Cortex of kidney (tissue), 1 donor: ENCODE data around the gene CERS1.

Experiments
- DNase-seq: peaks from one replicate; lab custom pipeline; 2025; lab: John Stamatoyannopoulos, UW

The CERS1 gene

DNA sequence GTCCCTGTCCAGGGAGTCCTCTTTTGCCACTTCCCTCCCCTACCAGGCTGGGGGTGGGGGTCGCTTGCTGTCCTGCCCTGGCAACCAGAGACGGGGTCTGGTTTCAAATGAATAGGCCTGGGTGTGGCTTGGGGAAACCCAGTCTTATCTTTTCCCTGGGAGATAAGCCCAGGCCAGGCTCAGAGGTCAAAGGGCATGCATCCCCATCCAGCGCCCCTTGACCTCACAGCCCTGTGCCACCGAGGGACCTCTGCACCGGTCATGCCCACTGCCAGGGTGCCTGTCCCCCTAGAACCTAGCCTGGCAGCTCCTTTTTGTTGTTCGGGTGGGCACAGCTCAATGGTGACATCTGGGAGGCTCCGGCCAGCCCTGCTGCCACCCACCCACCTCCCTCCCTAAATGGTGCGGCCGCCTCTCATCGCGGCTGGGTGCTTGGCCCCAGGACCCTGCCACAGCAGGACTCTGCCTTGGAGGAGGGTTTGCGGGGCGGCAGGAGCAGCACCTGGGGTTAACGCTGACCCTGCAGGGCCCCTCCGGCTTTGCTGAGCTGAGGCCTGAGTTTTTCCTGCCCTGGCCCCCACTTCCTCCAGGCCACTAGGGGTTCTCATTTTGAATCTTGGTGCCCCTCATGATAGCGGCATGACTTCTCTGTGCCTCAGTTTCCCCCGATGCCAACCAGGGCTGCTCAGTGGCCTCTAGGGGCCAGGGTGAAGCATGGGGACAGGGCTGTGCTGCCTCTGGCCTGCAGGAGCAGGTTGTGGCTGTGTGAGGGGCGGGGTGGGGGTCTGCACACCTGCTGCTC is 2.9 kb upstream of the CERS1 start:
- DNase-seq: no peak

DNA sequence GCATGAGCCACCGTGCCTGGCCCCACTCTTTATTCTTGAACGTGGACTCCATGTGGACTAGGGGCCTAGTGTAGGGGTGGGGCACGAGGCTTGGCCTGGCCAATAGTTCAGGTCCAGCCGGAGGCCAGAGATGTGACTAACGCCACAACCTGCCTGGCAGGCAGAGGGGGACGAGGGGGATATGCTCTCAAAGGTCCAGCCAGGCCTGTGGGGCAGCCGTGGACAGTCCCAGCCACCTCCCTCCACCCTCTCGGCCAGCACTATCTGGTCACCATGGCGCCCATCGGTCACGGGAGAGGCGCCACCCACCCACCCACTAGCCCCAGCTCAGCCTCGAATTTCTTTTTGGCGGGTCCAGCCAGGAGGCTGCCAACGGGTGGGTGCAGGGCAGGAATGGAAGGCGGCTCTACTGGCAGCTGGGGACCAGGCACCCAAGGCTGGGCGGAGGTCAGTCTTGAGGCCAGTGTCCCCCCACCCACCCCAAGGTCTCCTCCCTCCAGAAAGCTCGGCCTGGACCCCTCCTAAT is 2.2 kb upstream of the CERS1 start:
- DNase-seq: no peak

DNA sequence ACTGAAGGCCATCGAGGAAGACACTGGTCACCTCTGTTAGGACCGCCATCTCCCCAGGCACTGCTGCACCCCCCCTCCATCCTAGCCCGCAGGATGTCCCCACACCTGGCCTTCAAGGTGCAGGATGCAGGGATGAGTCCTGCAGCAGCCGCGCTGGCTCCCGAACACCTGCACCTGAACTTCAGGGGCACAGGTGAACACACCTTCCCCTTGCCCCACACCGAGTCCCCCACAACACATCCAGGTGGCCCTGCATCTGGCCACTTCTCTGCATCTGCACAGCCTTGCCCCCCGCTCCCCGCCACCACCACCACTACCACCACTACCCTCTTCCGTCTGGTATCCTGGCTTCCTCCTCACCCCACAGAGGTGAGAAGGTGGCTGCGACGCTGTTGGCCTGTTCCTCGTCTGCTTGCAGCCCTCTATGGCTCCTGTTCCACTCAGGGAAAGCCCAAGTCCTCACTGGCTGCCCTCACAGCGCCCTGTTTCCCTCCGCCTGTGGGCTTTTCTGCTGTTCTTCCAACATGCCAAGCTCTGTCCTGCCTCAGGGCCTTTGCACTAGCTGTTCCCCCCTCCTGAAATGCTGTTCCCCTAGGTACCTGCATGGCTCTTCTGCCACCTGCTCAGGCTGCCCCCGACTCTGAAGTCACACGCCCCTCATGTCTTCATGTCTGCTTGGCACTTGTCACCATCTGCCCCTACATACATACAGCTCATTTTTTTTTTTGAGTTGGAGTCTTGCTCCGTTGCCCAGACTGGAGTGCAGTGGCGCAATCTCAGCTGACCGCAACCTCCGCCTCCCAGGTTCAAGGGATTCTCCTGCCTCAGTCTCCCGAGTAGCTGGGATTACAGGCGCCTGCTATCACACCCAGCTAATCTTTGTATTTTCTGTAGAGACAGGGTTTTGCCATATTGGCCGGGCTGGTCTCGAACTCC is 1.4 kb upstream of the CERS1 start:
- DNase-seq: no peak

DNA sequence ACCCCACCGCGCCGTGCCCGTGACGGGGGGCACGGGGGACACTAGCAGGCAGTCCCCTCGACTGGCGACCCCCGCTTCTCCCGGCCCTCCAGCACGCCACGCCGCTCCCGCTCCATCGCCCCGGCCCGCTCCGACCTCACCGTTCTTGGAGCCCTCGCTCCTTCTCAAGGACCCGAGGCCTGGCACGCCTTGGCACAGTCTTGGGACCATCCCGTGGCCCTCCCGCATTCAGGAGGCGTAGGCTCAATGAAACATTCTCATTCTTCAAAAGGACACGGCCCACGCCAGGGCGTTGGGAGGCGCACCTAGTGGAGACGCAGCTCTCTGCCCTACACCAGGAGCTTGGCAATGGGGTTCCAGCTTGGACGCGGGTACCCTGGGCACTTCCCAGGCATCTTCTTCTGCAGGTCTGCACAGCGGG is 473 bp upstream of the CERS1 start:
- no peak for DNase-seq

DNA sequence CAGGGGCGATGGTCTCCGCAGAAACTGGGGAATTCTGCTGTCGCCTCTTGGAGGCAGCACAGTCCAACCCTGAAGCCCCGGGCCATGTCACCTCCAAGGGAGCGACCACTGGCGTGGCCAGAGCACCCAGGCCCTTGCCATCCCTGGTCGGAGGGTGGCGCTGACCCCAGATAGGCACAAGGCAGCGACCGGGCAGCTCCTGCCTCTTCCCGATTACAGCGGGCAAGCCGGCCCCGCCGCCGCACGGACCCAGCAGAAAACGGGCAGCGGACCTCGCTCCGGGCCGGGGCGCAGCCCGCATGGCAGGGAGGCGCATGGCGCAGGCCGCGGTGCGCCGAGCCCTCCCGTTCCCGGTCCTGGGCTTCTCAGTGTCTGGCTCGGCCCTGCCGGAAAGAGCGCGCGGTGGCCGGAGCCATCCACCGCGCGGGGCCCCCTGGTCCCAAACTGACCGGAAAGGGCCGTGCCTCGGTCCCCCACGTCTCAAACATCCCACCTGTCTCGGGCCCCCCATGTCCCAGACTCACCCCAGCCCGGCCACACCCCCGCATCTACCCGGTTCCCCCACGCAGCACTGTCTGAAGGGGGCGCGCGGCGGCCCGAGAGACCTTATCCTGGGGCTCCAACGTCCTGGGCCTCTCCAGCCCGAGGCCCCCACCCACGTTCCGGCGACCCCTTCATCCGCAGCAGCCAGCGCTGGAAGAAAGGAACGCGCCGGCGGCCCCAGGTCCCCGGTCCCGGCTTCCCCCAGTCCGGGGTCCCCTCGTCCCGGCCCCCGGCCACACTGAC is 727 bp downstream of the CERS1 start:
- DNase-seq: no peak

DNA sequence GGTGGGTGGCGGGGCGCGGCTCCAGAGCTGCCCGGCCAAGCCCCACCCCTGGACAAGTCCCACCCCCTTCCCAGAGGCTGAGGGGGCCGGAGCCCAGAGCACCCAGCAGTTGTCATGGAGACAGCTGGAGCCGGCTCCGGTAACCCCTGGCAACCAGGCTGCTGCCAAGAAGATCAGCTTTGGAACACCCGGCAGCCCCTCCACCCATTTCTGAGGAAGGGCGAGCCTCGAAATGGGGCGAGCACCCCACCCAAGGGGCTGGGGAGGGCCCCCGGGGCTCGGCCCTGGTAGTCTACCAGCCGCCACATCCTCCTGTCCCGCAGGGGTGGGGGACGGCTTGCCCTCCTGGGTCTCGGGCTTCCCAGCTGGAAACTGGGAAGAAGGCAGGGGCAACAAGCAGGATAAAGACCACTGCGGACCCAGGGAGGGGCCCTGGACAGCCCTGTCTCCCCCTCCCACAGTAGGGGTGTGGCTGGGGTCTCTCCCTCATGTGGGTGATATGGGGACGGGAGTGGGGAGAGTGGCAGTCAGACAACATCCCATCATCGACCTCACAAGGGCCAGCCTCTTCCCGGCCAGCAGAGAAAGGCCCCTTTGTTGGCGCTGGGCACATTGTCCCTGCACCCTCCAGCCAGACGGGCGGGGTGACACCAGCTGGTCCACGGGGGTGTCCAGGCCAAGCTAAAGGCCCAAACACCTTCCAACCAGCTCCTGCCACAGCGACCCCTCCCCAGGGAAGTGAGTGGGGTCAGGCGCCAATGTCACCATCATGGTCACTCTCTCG is 1.5 kb downstream of the CERS1 start:
- no peak for DNase-seq

DNA sequence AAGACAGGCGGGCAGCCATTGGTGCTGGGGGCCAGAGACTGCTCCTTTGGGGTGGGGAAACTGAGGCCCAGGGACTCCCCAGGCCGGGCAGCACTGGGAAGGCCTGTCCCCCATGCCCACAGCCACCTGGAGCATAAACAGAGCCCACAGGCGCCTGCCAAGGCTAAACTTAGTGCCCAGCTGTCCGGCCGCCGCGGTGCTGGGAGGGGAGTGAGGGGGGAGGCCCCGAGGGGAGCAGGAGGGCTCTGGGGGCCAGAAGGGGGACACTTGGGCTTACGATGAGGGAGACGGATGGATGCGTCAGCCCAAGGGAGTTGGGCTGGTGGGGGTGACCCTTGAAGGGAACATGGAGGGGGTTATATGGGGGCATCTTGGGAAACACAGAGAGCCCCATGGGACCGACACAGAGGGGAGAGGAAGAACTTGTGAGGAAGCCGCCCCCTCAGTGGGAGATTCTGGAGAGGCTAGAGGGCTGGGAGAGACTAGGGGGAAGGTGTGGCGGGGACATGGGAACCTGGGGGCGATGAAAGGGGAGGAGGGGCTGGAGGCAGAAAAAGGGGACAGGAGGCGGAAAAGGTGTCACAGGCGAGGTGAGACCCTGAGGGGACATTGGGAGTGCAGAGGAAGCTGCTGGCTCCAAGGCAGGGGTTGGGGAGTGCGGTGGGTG is 2.2 kb downstream of the CERS1 start:
- no peak for DNase-seq

DNA sequence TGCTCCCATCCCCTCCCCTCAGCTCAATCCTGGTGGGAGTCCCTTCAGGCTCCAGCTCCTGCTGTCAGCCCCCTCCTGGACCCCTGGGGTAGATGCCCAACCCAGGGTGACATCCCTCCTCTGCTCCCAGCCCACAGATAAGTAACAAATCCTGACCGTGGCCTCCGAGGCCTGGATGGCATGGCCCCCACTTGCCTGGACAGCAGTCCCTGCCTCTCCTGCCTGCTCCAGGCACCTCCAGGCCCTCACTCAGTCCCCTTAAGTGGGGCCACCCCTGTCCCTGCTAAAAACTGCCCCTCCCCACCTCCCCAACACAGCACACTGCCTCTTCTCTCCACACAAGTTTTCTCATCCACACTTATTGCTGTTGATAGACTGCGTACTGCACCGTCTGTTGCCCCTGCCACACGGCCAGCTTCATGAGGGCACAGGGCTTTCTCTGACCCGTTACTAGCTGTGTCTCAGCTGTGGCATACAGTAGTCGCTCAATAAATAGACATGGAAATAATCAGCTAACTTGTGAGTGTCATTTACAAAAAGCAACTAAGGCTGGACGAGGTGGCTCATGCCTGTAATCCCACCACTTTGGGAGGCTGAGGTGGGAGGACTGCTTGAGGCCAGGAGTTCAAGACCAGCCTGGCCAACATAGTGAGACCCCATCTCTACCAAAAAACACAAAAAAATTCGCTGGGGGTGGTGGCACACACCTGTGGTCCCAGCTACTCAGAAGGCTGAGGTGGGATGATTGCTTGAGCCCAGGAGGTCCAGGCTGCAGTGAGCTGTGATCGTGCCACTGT is 5.8 kb downstream of the CERS1 start:
- DNase-seq: no peak

DNA sequence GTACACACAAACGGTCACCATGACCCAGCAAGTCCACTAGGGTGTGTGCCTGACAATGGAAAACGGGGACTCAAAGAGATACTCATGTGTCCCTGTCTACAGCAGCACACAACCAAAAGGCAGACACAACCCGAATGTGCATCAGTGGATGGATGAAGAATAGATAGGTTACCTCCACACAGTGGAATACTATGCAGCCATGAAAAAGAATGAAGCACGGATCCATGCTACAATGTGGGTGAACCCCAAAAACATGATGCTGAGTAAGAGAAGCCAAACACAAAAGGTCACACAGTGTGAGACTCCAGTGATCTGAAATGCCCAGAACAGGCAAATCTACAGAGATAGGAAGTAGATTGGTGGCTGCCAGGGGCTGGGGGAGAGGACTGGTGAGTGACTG is 9.0 kb downstream of the CERS1 start:
- no peak for DNase-seq

DNA sequence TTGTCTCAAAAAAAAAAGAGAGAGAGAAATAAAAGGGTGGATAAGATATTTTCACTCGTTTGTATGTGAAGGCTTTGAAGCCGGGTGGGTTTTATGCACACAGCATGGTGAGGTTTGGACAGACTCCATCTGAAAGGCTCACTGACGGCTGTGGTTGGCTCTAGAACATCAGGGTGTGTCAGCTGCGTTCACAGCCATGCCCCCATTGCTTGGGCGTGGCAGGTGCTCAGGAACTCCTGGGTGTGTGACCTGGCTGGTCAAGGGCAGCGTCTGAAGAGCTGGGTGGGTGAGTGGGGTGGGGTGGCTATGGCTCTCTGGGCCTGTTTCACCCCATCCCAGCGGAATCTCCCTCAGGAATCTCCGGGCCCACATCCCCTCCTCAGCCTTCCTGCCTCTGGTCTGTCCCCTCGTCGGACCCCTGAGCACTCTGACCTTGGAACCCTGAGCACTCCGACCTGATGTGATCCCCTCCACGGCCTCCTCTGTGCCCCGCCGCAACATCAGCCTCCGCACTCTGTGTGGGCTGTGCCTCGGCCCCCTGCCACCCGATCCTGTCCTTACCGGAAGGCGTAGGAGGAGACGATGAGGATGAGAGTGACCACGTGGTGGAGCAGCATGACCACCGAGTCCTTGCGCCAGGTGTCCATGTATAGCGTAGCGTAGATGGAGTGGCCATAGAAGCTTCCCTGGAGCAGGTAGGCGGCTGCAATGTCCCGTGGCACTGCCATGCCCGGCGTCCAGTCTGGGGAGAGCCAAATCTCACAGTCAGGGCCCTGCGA is 12.2 kb downstream of the CERS1 start:
- no peak for DNase-seq

DNA sequence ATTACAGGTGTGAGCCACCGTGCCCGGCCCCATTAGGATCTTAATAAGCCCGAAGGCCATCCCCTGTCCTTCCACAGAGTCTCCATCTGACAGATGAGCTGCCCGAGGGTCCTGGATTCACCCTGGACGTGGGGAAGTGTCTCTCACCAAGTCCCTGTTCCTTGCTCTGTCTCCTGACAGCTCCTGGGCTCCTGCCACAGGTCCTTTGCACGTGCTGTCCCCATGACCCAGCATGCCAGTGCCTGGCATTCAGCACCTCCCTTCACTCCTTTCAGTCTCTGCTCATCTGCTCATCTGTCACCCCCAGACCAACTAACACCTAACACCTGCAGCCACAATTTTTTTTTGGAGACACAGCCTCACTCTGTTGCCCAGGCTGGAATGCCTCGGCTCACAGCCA is 14.5 kb downstream of the CERS1 start:
- no peak for DNase-seq

DNA sequence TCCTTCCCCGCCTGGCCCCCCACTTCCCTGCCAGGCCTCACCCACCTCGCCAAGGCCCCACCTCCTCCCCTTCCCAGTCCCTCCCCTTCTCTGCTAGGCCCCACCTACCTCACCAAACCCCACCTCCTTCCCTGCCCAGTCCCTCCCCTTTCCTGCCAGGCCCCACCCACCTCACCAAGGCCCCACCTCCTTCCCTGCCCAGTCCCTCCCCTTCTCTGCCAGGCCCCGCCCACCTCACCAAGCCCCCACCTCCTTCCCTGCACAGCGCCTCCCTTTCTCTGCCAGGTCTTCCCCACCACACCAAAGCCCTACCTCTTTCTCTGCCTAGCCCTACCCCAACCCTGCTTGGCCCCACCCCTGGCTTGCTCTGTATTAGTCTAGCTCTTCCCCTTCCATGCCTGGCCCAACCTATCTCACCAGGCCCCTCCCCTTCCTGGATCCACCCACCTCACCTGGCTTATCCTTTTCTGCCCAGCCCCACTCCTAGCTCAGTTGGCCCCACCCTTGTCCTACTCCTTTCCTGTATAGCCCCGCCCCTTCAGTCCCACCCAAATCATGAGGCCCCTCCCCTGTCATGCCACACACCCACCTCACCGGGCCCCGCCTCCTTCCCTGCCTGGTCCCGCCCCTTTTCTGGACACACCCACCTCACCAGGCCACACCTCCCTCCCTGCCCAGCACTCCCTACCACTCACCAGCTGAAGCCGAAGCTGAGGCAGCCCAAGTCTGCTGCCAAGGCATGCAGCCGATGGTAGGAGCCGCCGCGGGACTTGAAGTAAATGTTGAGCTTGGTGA is 16.2 kb downstream of the CERS1 start:
- DNase-seq: no peak

DNA sequence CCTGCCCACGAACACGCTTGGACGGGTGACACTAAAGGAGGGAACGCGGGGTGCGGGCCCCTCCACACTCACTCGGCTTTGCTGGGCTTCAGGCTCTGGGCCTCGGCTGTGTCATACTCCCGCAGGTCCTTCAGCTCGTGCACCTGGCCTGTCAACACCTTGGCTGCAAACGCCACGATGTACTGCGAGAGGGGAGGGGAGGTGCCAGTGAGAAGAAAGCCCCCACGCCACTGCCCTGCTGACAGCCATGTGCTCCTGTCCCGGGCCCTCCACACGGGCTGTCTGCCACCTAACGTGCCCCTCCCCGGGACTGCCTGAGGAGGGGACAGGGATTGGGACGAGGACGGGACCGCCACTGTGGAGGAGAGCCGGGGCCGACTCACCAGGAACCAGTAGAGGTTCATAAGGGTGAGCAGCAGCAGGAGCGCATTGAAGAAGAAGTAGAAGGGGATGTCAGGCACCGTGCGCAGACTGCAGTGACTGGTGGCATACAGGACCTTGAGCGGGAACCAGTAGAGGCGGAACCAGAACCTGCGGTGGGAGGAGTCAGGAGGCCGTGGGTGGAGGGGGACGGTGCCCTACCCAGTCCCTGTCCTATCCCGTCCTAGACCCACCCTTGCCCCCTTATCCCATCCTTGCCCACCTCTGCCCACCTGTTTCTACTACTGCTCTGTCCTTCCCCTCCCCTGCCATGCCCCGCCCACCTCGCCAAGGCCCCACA is 16.9 kb downstream of the CERS1 start:
- DNase-seq: no peak

DNA sequence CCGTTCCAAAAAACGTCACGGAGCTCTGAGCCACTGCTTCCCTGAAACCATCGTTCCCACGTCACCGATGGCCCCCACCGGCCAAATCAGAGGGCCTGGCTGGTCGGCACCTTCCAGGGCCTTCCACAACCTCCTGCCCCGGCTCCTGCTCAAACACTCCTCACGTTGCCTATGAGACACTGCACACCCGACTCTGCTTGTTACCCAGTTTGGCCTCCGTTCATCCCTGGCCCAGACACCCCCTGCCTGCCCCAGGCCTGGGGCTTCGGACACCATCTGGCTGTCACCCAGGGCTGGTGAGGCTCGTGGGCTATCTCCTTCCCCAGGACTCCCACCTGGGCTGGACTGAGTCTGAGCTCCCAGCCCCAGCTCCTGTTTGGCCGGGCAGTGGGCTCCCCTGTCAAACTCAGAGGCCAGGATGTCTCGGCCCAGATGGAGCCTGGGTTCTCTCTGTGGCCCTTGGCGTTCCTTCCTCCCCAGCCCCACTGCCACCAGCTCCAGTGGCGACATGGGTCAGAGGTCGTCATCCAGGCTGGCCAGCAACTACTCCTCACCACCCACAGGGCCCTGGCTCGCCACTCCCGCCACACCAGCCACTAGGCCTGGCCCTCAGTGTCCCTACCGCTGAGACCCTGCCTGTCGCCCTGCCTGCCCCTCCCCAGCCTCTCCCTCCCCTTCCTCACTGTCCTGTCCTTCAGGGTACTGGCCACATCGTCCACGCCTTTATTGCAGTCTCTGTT is 17.7 kb downstream of the CERS1 start:
- DNase-seq: no peak

DNA sequence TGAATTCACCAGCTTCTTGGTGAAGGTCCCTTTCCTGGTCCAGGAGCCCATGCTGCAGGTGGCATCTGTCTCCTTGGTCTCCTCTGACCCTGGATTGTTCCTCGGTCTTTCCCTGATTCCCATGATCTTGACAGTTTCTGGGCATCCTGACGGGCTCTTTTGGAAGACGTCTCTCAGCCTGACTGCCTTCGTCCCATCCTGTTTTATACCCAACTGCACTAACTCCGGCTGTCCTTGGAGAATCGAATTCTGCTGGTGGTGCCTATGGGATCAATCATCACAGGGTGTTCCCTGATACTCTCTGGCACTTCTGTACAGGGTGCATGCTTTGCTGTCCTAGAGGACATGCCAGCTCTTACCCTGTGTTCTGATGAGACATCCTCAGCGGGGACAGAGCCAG is 19.1 kb downstream of the CERS1 start:
- DNase-seq: no peak

DNA sequence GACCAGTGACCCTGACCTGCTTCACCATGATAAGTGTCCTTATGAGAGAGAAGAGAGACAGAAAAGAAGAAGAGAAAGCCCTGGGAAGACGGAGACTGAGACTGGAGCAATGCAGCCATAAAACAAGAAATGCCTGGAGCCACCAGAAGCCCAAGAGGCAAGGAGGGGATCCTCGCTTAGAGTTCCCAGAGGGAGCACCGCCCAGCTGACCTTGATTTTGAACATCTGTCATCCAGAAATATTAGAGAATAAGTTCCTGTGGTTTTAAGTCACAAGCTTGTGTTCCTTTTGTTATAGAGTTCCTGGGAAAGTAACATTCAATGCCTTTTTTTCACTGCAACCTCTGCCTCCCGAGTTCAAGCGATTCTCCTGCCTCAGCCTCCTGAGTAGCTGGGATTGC is 20.2 kb downstream of the CERS1 start:
- DNase-seq: no peak

DNA sequence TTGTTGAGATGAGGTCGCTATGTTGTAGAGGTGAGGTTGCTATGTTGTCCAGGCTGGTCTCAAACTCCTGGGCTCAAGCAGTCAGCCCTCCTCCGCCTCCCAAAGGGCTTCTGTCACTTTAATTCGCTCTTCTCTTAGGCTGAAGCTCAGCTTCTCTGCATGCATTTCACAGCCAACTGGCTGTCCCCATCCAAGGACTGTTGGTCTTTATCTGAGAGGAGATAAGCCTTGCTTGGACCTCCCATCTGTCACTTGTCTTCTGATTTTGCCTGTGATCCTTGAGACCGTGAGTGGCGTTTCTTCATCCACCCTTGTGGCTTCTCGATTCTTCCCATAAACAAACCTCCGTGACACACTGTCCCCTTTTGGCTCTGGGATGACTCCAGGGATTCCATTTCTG is 24.4 kb downstream of the CERS1 start:
- no peak for DNase-seq
